Kidney glomerular epithelial cell (primary cell): Measurements from ENCODE around the gene CLIP4.

ENCODE experiments used
- DNase-seq: peaks from one replicate; lab custom pipeline; 2025; lab: John Stamatoyannopoulos, UW

Gene CLIP4

GRCh38 chr2:29189052-29189451 is 73.8 kb downstream of the CLIP4 start:
- DNase-seq: no peak

- DNase-seq: no peak
Observed at GRCh38 chr2:29191817-29192216, 76.6 kb downstream of the CLIP4 start.

GRCh38 chr2:29192526-29192925 is 77.3 kb downstream of the CLIP4 start:
- no peak for DNase-seq

GRCh38 chr2:29193111-29193510 is 77.9 kb downstream of the CLIP4 start:
- no peak for DNase-seq

GRCh38 chr2:29193681-29194080 is 78.5 kb downstream of the CLIP4 start:
- DNase-seq: no peak

GRCh38 chr2:29195796-29196195 is 80.6 kb downstream of the CLIP4 start:
- no peak for DNase-seq

GRCh38 chr2:29196792-29197788 is 81.9 kb downstream of the CLIP4 start:
- peak; percentile 55 for DNase-seq

GRCh38 chr2:29201979-29202378 is 86.8 kb downstream of the CLIP4 start:
- DNase-seq: no peak

GRCh38 chr2:29202819-29203495 is 87.7 kb downstream of the CLIP4 start:
- DNase-seq: no peak

GRCh38 chr2:29206941-29207340 is 91.7 kb downstream of the CLIP4 start:
- no peak for DNase-seq

- no peak for DNase-seq
Observed at GRCh38 chr2:29207352-29208148, 92.3 kb downstream of the CLIP4 start.

- no peak for DNase-seq
Observed at GRCh38 chr2:29209551-29209950, 94.3 kb downstream of the CLIP4 start.

GRCh38 chr2:29212009-29212408 is 96.8 kb downstream of the CLIP4 start:
- no peak for DNase-seq

- no peak for DNase-seq
Observed at GRCh38 chr2:29213888-29214291, 98.7 kb downstream of the CLIP4 start.

GRCh38 chr2:29215073-29215472 is 99.9 kb downstream of the CLIP4 start:
- DNase-seq: no peak

GRCh38 chr2:29215739-29216608 is 100.8 kb downstream of the CLIP4 start:
- DNase-seq: no peak

GRCh38 chr2:29216609-29216909 is 101.3 kb downstream of the CLIP4 start:
- no peak for DNase-seq

- DNase-seq: no peak
Observed at GRCh38 chr2:29218071-29218470, 102.9 kb downstream of the CLIP4 start.

GRCh38 chr2:29218550-29219125 is 103.4 kb downstream of the CLIP4 start:
- no peak for DNase-seq

- DNase-seq: no peak
Observed at GRCh38 chr2:29219374-29219773, 104.2 kb downstream of the CLIP4 start.
